Large intestine (tissue), 3 donors: ENCODE results near the gene RAC3. TPM values are rescaled to one million over a fixed set of nuclear protein-coding genes. Genes with fewer than 3 reads are reported as not detected.
A peak's percentile ranks its signal among the peaks of the same experiment; 100 is the strongest.

Experiments
- DNase-seq, 2 donors: peaks; one replicate each; pipeline versions ENCODE4 v3.0.0 to v3.0.0-alpha.2; 2013
- H3K27ac ChIP-seq: one replicate; pipeline ENCODE4 v1.5.1; 2013; ENCODE audit warnings: low read length
- H3K27me3 ChIP-seq: 2 replicates; pipeline ENCODE4 v1.6.1; 2013; ENCODE audit warnings: low read length; ENCODE audit not compliant: control insufficient read depth, insufficient read depth
- H3K36me3 ChIP-seq: 2 replicates; pipeline ENCODE4 v1.6.1; 2013; ENCODE audit warnings: low read length; ENCODE audit not compliant: control insufficient read depth, insufficient read depth
- H3K4me1 ChIP-seq: one replicate; pipeline ENCODE4 v1.6.1; 2013; ENCODE audit warnings: low read length; ENCODE audit not compliant: control insufficient read depth, insufficient read depth
- H3K4me3 ChIP-seq: one replicate; pipeline ENCODE4 v1.5.1; 2013; ENCODE audit warnings: low read length
- H3K9me3 ChIP-seq: one replicate; pipeline ENCODE4 v1.6.1; 2013; ENCODE audit warnings: mild to moderate bottlenecking, low read depth, low read length, moderate library complexity; ENCODE audit not compliant: control insufficient read depth
- WGBS: methylation state at CpG from one replicate; pipeline ENCODE4 v1.1.5; 2013; ENCODE audit warnings: low lambda C conversion rate; ENCODE audit not compliant: insufficient coverage; 5-methylcytosine and 5-hydroxymethylcytosine counted together
- polyA plus RNA-seq: library from polyadenylated mRNA; unstranded; fragments of 120-200 nt; gene quantifications from one replicate; pipeline ENCODE4 v1.2.1, GENCODE V29; 2013

RAC3 gene
- polyA plus RNA-seq, 1 donor, result 10.1 TPM

GRCh38 chr17:82064433-82065192 lies 33.1 kb downstream of the RAC3 start:
- H3K27me3 ChIP-seq, result no peaks in the 10 kb centered on the region
- no peak overlapping the region for H3K27ac ChIP-seq
- peak overlapping the region; percentile 88 for H3K4me3 ChIP-seq
- no CpG with 5 or more reads among the region's 36 CpGs for WGBS
- peaks cover 12% of the 10 kb centered on the region for H3K4me1 ChIP-seq
- DNase-seq, result peak in 1 of 2 donors; percentile 30
- H3K9me3 ChIP-seq, result no peaks in the 10 kb centered on the region
- H3K36me3 ChIP-seq, result peaks cover 42% of the 10 kb centered on the region

- DNase-seq, result no peak
- H3K4me1 ChIP-seq, result peaks cover 12% of the 10 kb centered on the region
- WGBS, result no CpG with 5 or more reads among the region's 47 CpGs
- peak overlapping the region; percentile 88 for H3K4me3 ChIP-seq
- peaks cover 36% of the 10 kb centered on the region for H3K36me3 ChIP-seq
- H3K27ac ChIP-seq, result no peak overlapping the region
- no peaks in the 10 kb centered on the region for H3K27me3 ChIP-seq
- no peaks in the 10 kb centered on the region for H3K9me3 ChIP-seq
Observed at GRCh38 chr17:82065193-82065637, 33.7 kb downstream of the RAC3 start.

GRCh38 chr17:82065638-82066303 lies 34.3 kb downstream of the RAC3 start, which contains the start of gene DUS1L:
Gene DUS1L, minus strand, starts transcription at chr17:82065804. Its CDS starts 745 bp downstream, at chr17:82065059.
- peaks cover 12% of the 10 kb centered on the region for H3K4me1 ChIP-seq
- peaks cover 30% of the 10 kb centered on the region for H3K36me3 ChIP-seq
- WGBS, result no CpG with 5 or more reads among the region's 88 CpGs
- H3K9me3 ChIP-seq, result no peaks in the 10 kb centered on the region
- DNase-seq, result peak in 1 of 2 donors; percentile 62
- peak within 1 kb of the TSS; percentile 88 for H3K4me3 ChIP-seq
- H3K27ac ChIP-seq, result no peak within 1 kb of the TSS
- no peaks in the 10 kb centered on the region for H3K27me3 ChIP-seq

- no peaks in the 10 kb centered on the region for H3K36me3 ChIP-seq
- H3K4me1 ChIP-seq, result peaks cover 4% of the 10 kb centered on the region
- H3K9me3 ChIP-seq, result no peaks in the 10 kb centered on the region
- no peaks in the 10 kb centered on the region for H3K27me3 ChIP-seq
- H3K4me3 ChIP-seq, result no peak overlapping the region
- no peak for DNase-seq
- no peak overlapping the region for H3K27ac ChIP-seq
Observed at GRCh38 chr17:82070611-82071010, 39.1 kb downstream of the RAC3 start.

DNA sequence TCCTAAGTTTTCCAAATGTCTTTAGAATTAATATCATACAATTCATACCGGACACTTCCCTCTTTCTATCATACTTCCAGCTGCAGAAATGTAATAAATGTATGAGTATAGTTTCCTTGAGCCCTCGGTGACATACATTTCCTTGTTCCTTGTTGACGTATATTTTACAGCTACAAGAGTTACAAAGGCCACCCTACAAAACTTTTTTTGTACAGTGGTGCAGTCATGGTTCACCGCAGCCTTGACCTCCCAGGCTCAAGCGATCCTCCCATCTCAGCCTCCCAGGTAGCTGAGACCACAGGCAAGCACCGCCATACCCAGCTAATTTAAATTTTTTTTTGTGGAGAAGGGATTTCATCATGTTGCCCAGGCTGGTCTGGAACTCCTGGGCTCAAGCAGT lies 41.3 kb downstream of the RAC3 start:
- DNase-seq, result no peak
- Histone ChIP-seq H3K27me3 (no peaks in the 10 kb centered on the region), H3K27ac (no peak overlapping the region), H3K4me1 (peaks cover 1% of the 10 kb centered on the region), H3K36me3 (no peaks in the 10 kb centered on the region), H3K9me3 (no peaks in the 10 kb centered on the region), H3K4me3 (no peak overlapping the region)
- WGBS, result no CpG with 5 or more reads among the region's 6 CpGs

- no peak for DNase-seq
- Histone ChIP-seq H3K36me3 (no peaks in the 10 kb centered on the region), H3K9me3 (no peaks in the 10 kb centered on the region), H3K27me3 (no peaks in the 10 kb centered on the region), H3K4me1 (peaks cover 3% of the 10 kb centered on the region), H3K4me3 (no peak overlapping the region), H3K27ac (no peak overlapping the region)
- WGBS, result 100% methylated on average over 1 of the region's 9 CpGs
Observed at GRCh38 chr17:82073446-82073845, 42.0 kb downstream of the RAC3 start.

- H3K27ac ChIP-seq, result no peak overlapping the region
- no CpG with 5 or more reads among the region's 25 CpGs for WGBS
- no peak overlapping the region for H3K4me3 ChIP-seq
Observed at GRCh38 chr17:82076018-82076784, 44.7 kb downstream of the RAC3 start.

GRCh38 chr17:82076785-82077591 lies 45.5 kb downstream of the RAC3 start:
- Histone ChIP-seq H3K27me3 (no peaks in the 10 kb centered on the region), H3K27ac (no peak overlapping the region), H3K4me1 (peaks cover 3% of the 10 kb centered on the region), H3K9me3 (peaks cover 4% of the 10 kb centered on the region), H3K4me3 (no peak overlapping the region), H3K36me3 (peaks cover 25% of the 10 kb centered on the region)
- WGBS, result 100% methylated on average over 4 of the region's 21 CpGs
- no peak for DNase-seq

More at GRCh38 chr17:82076018-82076784, 44.7 kb downstream of the RAC3 start:
- DNase-seq, result no peak
- H3K9me3 ChIP-seq, result peaks cover 4% of the 10 kb centered on the region
- H3K36me3 ChIP-seq, result peaks cover 21% of the 10 kb centered on the region
- H3K4me1 ChIP-seq, result peaks cover 3% of the 10 kb centered on the region
- H3K27me3 ChIP-seq, result no peaks in the 10 kb centered on the region

GRCh38 chr17:82077617-82078358 lies 46.3 kb downstream of the RAC3 start:
- WGBS, result no CpG with 5 or more reads among the region's 28 CpGs
- DNase-seq, result peak in 1 of 2 donors; percentile 75
- Histone ChIP-seq H3K9me3 (peaks cover 4% of the 10 kb centered on the region), H3K4me1 (peaks cover 3% of the 10 kb centered on the region), H3K36me3 (peaks cover 33% of the 10 kb centered on the region), H3K27ac (no peak overlapping the region), H3K27me3 (no peaks in the 10 kb centered on the region), H3K4me3 (no peak overlapping the region)
